Parathyroid adenoma (tissue), 2 donors: ENCODE results near the gene LIMA1.

Experiments used
- H2AFZ ChIP-seq: fragments of 300-600 bp; sonication (generic); one replicate; pipeline ENCODE4 v1.7.0; 2017; ENCODE audit warnings: antibody characterized with exemption, mild to moderate bottlenecking
- H3K27ac ChIP-seq: fragments of 300-600 bp; sonication (generic); one replicate; pipeline ENCODE4 v1.7.0; 2017
- H3K27me3 ChIP-seq: fragments of 300-600 bp; sonication (generic); one replicate; pipeline ENCODE4 v1.7.0; 2017; ENCODE audit warnings: low read length; ENCODE audit not compliant: control insufficient read depth, insufficient read depth
- H3K36me3 ChIP-seq: fragments of 300-600 bp; sonication (generic); one replicate; pipeline ENCODE4 v1.7.0; 2017; ENCODE audit warnings: low read length; ENCODE audit not compliant: control insufficient read depth, insufficient read depth
- H3K4me1 ChIP-seq: fragments of 300-600 bp; sonication (generic); one replicate; pipeline ENCODE4 v1.7.0; 2017; ENCODE audit warnings: control low read depth
- H3K4me2 ChIP-seq: fragments of 300-600 bp; sonication (generic); one replicate; pipeline ENCODE4 v1.7.0; 2017; ENCODE audit warnings: low read length
- H3K4me3 ChIP-seq: fragments of 300-600 bp; sonication (generic); one replicate; pipeline ENCODE4 v1.7.0; 2017; ENCODE audit warnings: low read depth, low read length
- H3K79me2 ChIP-seq: fragments of 300-600 bp; sonication (generic); one replicate; pipeline ENCODE4 v1.7.0; 2017; ENCODE audit warnings: control low read depth
- H3K9ac ChIP-seq: fragments of 300-600 bp; sonication (generic); one replicate; pipeline ENCODE4 v1.7.0; 2017; ENCODE audit warnings: mild to moderate bottlenecking
- H3K9me3 ChIP-seq: fragments of 300-600 bp; sonication (generic); one replicate; pipeline ENCODE4 v1.7.0; 2017; ENCODE audit warnings: low read length; ENCODE audit not compliant: control insufficient read depth
- CTCF ChIP-seq: fragments of 300-600 bp; sonication (generic); IDR thresholded peaks from one replicate; pipeline ENCODE4 v1.7.0; 2017; ENCODE audit warnings: antibody characterized with exemption, mild to moderate bottlenecking
- donor health status: primary hyperparathyroidism.

The LIMA1 gene

GRCh38 chr12:50285253-50285652 lies 1.9 kb upstream of the LIMA1 start:
- Histone ChIP-seq H2AFZ (no peak overlapping the region), H3K4me3 (no peak overlapping the region)
- no peak for TF ChIP-seq CTCF

GRCh38 chr12:50282721-50283228 lies 545 bp downstream of the LIMA1 start:
- Histone ChIP-seq H3K4me2 (peak overlapping the region; percentile 68), H3K4me1 (peaks cover 6% of the 10 kb centered on the region), H3K79me2 (peaks cover 6% of the 10 kb centered on the region), H3K9me3 (no peaks in the 10 kb centered on the region), H2AFZ (peak overlapping the region; percentile 98), H3K27ac (peak overlapping the region; percentile 49), H3K36me3 (no peaks in the 10 kb centered on the region), H3K9ac (peak overlapping the region; percentile 13), H3K4me3 (peak overlapping the region; percentile 93), H3K27me3 (no peaks in the 10 kb centered on the region)
- no peak for TF ChIP-seq CTCF

More at GRCh38 chr12:50285253-50285652, 1.9 kb upstream of the LIMA1 start:
- Histone ChIP-seq H3K9me3 (no peaks in the 10 kb centered on the region), H3K4me2 (no peak overlapping the region), H3K27me3 (no peaks in the 10 kb centered on the region), H3K36me3 (no peaks in the 10 kb centered on the region), H3K4me1 (peaks cover 6% of the 10 kb centered on the region), H3K27ac (no peak overlapping the region), H3K79me2 (peaks cover 6% of the 10 kb centered on the region), H3K9ac (no peak overlapping the region)

- Histone ChIP-seq H3K27ac (no peak overlapping the region), H3K9ac (no peak overlapping the region)
Measured at GRCh38 chr12:50279501-50279900, 3.8 kb downstream of the LIMA1 start.

GRCh38 chr12:50276912-50277671 lies 6.2 kb downstream of the LIMA1 start:
- no peak overlapping the region for H3K27ac ChIP-seq
- no peak overlapping the region for H3K4me3 ChIP-seq
- H3K9ac ChIP-seq = no peak overlapping the region
- H3K9me3 ChIP-seq = no peaks in the 10 kb centered on the region
- TF ChIP-seq CTCF = no peak
- H3K27me3 ChIP-seq = no peaks in the 10 kb centered on the region
- no peaks in the 10 kb centered on the region for H3K79me2 ChIP-seq
- H2AFZ ChIP-seq = no peak overlapping the region
- H3K36me3 ChIP-seq = no peaks in the 10 kb centered on the region
- H3K4me2 ChIP-seq = peak overlapping the region; percentile 5
- H3K4me1 ChIP-seq = no peaks in the 10 kb centered on the region

More at GRCh38 chr12:50279501-50279900, 3.8 kb downstream of the LIMA1 start:
- no peak for TF ChIP-seq CTCF
- H3K9me3 ChIP-seq = no peaks in the 10 kb centered on the region
- H3K4me1 ChIP-seq = peaks cover 6% of the 10 kb centered on the region
- no peaks in the 10 kb centered on the region for H3K36me3 ChIP-seq
- H3K4me3 ChIP-seq = no peak overlapping the region
- H3K79me2 ChIP-seq = peaks cover 6% of the 10 kb centered on the region
- H3K4me2 ChIP-seq = no peak overlapping the region
- no peaks in the 10 kb centered on the region for H3K27me3 ChIP-seq
- no peak overlapping the region for H2AFZ ChIP-seq
